ENCODE results near the gene ATF6.

Gene ATF6

GRCh38 chr1:161907265-161907664, 141.1 kb downstream of the ATF6 start:
- H2AFZ ChIP-seq (ENCODE audit: low read length): no peak overlapping the region
- H3K9me2 ChIP-seq (replicated peaks; ENCODE audit: insufficient read depth, low read length): no peaks in the 10 kb centered on the region
- peaks cover 18% of the 10 kb centered on the region for H3K4me1 ChIP-seq (ENCODE audit: low read length)
- H3K27me3 ChIP-seq (replicated peaks; ENCODE audit: insufficient read depth, low read length): no peaks in the 10 kb centered on the region
- H3K9ac ChIP-seq (ENCODE audit: low read length): no peak overlapping the region
- no peak for TF ChIP-seq CTCF (IDR thresholded peaks at IDR 0.05; ENCODE audit: low read length)
- TF ChIP-seq EZH2phosphoT487 (IDR thresholded peaks at IDR 0.05; ENCODE audit: low read length): no peak
- no peak for TF ChIP-seq EZH2 (optimal IDR thresholded peaks at IDR 0.05; ENCODE audit: low read depth, low read length)
- no peak for DNase-seq
- H3K27ac ChIP-seq (ENCODE audit: low read length): no peak overlapping the region
- H3K79me2 ChIP-seq (ENCODE audit: low read length): no peaks in the 10 kb centered on the region
- H3K9me3 ChIP-seq (replicated peaks; ENCODE audit: insufficient read depth, low read length): no peaks in the 10 kb centered on the region
- H3K4me3 ChIP-seq (ENCODE audit: low read length): no peak overlapping the region
- H3K36me3 ChIP-seq (replicated peaks; ENCODE audit: insufficient read depth, low read length): no peaks in the 10 kb centered on the region
- peaks cover 5% of the 10 kb centered on the region; the same call in 1 of the 2 replicates for H3F3A ChIP-seq (ENCODE audit: insufficient read depth, low read length)
- H3K4me2 ChIP-seq (ENCODE audit: low read depth, low read length): no peak overlapping the region
- H4K20me1 ChIP-seq (ENCODE audit: insufficient read depth, low read length): no peaks in the 10 kb centered on the region

- Histone ChIP-seq H4K20me1 (ENCODE audit: insufficient read depth, low read length) (no peaks in the 10 kb centered on the region), H3K27ac (ENCODE audit: low read length) (no peak overlapping the region), H3K4me1 (ENCODE audit: low read length) (peaks cover 18% of the 10 kb centered on the region), H3K79me2 (ENCODE audit: low read length) (no peaks in the 10 kb centered on the region), H3F3A (ENCODE audit: insufficient read depth, low read length) (peaks cover 5% of the 10 kb centered on the region; the same call in 1 of the 2 replicates), H3K4me2 (ENCODE audit: low read depth, low read length) (no peak overlapping the region), H3K9me3 (replicated peaks; ENCODE audit: insufficient read depth, low read length) (no peaks in the 10 kb centered on the region), H3K27me3 (replicated peaks; ENCODE audit: insufficient read depth, low read length) (no peaks in the 10 kb centered on the region), H3K9ac (ENCODE audit: low read length) (no peak overlapping the region), H3K9me2 (replicated peaks; ENCODE audit: insufficient read depth, low read length) (no peaks in the 10 kb centered on the region), H3K4me3 (ENCODE audit: low read length) (no peak overlapping the region), H2AFZ (ENCODE audit: low read length) (no peak overlapping the region), H3K36me3 (replicated peaks; ENCODE audit: insufficient read depth, low read length) (0 out of 2 replicates have a peak, but pooled peaks cover under 1% of the 10 kb centered on the region)
- TF ChIP-seq EZH2 (optimal IDR thresholded peaks at IDR 0.05; ENCODE audit: low read depth, low read length): no peak
- TF ChIP-seq CTCF (IDR thresholded peaks at IDR 0.05; ENCODE audit: low read length): no peak
- TF ChIP-seq EZH2phosphoT487 (IDR thresholded peaks at IDR 0.05; ENCODE audit: low read length): no peak
- no peak for DNase-seq
Observed at GRCh38 chr1:161908264-161908663, 142.1 kb downstream of the ATF6 start.

- Histone ChIP-seq H3K27ac (ENCODE audit: low read length) (no peak overlapping the region), H4K20me1 (ENCODE audit: insufficient read depth, low read length) (no peaks in the 10 kb centered on the region), H3K27me3 (replicated peaks; ENCODE audit: insufficient read depth, low read length) (no peaks in the 10 kb centered on the region), H3K4me2 (ENCODE audit: low read depth, low read length) (no peak overlapping the region), H3K4me1 (ENCODE audit: low read length) (no peaks in the 10 kb centered on the region), H3K79me2 (ENCODE audit: low read length) (no peaks in the 10 kb centered on the region), H3F3A (ENCODE audit: insufficient read depth, low read length) (no peaks in the 10 kb centered on the region), H3K4me3 (ENCODE audit: low read length) (no peak overlapping the region), H3K9ac (ENCODE audit: low read length) (no peak overlapping the region), H3K36me3 (replicated peaks; ENCODE audit: insufficient read depth, low read length) (0 out of 2 replicates have a peak, but pooled peaks cover 5% of the 10 kb centered on the region), H3K9me2 (replicated peaks; ENCODE audit: insufficient read depth, low read length) (no peaks in the 10 kb centered on the region), H3K9me3 (replicated peaks; ENCODE audit: insufficient read depth, low read length) (no peaks in the 10 kb centered on the region), H2AFZ (ENCODE audit: low read length) (no peak overlapping the region)
- TF ChIP-seq EZH2phosphoT487 (IDR thresholded peaks at IDR 0.05; ENCODE audit: low read length) (no peak), CTCF (IDR thresholded peaks at IDR 0.05; ENCODE audit: low read length) (no peak), EZH2 (optimal IDR thresholded peaks at IDR 0.05; ENCODE audit: low read depth, low read length) (no peak)
- no peak for DNase-seq
Observed at GRCh38 chr1:161910604-161911003, 144.5 kb downstream of the ATF6 start.

Data from MM.1S (cell line).